ENCODE data around the gene ASXL1.

The ASXL1 gene

DNA sequence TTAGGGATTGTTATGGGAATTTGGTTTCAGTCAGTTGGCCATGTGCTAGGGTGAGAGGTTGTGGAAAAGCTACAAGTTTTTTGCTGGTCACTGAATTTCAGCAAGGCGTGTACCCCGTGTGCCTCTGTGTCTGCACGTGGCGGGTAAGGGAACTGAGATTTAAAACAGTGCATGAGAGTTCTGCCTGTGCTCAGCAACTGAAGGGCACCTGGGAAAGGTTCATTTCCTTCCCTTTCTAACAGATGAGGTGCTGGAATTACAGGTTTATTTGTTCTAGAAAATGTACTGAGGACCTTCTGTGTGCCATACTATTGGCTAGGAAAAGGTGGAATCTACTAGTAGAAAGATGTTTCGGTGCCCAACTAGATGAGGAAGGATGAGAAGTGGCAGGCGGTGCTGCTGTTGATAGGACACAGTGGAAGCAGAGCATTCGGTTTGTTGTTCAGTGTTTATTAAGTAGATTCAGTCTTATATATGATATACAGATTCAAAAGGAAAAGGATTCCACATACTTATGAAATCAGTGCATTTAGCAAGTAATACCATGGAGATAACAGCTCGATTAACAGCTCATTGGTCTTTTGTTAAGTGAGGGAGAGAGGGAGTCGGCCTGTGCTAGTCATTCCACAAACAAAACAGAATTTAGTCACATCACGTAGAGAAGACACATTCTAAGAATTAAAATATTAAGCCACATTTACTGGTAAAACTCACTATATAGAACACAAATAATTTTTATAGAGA lies 84.7 kb downstream of the ASXL1 start:
- no peak for DNase-seq

DNA sequence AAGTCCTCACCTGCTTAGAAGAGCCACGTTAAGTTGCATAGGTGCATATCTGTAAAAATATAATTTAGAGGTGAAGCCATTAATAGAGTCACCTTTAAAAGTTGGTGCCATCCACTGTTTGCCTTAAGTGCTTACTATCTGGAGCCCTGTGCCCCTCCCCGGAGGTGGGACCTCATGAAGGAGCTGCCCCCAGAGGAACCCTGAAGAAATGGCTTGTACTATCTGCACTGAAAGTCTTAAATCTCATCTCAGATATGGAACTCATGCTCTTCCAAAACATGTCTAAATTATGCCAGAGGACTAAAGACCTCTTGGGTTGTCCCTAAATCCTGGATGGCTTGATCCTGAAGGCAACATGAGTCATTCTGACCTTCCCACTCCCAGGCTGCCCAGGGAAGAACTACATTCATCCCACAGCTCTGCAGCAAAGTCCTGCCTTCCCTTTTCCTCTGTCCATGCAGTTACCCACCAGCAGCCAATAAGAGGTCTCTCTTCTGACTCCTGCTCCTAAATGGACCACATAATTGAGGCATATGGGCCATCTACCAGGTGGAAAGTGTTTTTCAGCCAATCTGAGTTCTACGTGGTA lies 85.3 kb downstream of the ASXL1 start:
- no peak for DNase-seq

DNA sequence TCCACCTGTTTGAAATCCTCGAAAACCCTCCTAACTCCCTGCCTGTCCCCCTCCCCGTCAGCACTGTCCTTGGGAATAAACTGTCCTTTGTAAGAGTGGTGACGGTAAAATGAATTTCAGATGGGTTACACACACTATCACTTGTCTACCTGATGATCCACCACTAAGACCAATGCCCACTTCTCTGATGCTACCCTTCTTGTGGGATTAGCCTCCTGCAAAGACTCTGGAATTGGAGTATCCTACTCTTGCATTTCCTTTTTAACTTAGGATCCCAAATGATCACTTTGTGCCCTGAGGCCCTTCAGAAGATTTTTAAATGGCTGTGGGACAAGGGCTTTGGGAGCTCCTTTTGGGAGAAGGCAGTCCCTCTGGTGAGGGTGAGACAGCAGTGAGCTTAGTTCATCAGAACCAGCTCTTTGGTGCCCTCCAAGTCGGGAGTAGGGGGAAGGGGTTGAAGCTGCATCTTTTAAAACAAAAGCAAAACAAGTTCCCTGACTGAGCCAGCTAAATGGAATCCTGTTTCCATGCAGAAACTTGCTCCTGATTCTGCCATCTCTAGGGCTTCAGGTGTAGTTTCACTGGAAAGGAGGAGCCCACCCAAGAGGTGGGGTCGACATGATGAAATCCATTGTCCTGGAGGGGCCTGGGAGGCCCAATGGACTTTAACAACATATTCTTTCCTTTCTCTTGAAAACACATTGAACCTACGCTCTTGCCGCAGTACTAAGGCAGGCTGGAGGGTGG lies 86.5 kb downstream of the ASXL1 start:
- no peak for DNase-seq

DNA sequence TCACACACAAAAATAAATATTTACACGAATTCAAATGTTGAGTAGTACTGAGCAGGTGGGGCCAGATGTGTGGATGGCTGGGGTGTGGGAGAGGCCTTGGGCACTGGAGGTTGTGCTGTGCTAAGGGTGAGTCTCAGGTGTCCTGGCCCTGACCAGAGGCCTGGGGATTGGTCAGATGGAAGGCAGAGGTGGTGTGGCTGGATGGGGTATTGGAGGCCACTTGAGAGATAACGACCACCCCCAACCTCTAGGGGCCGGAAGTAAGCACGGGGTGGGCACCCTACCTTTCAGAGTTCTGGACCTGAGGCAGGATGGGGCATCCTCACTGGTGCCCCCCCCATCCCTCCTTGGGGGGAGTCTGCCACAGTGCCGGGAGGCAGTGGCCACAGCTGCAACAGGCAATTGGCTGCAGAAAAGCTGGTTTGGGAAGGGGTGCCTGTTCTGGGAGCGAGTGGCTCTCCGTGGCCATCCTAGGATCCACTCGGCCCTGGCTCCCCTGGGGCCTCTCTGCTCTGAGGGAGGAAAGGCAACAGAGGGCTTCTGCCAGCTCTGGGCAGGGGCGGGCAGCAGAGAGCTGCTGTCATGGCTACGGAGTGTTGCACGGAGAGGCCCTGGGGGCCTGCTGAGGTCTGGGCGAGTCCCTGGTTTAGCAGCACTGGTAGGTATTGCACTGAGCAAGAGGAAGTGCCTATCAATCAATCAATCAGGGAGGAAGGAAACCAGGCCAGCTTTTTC lies 87.6 kb downstream of the ASXL1 start:
- DNase-seq, result peak; percentile 31

DNA sequence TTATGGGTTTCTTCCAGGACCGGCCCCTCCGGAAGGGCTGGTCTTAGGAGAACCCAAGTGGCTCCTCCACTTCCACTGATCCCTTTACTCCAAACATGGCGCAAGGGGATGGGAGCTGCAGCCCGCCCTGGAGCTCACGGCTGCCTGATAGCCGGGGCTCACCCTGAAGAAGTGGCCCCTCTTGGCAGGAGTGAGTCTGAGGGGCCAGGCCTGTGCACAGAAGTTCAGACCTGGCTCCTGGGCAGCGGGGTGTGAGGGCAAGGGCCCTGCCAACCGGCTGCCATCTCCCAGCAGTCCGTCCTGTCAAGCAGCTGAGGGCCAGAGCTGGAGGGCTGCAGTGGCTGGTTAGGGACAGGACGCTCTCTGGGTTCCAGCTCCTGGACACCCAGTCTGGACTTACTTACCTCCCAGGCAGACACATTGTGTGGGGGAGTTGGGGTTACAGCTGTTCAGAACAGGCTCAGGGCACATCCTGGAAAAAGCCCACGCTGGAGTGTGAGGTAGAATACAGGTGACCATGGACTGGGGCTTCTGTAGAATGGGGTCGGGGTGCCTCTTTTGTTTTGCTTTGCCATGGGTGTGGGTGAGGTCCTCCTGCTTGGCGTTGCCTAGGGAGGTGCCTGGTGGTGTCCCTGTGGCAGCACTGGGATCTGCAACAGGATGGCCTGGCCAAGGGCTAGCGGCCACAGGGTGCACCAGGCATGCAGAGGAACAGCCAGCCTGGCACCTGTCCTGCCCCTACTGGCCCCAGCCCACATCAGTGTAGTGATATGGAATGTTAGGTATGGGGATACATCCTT lies 88.4 kb downstream of the ASXL1 start:
- DNase-seq, result no peak

DNA sequence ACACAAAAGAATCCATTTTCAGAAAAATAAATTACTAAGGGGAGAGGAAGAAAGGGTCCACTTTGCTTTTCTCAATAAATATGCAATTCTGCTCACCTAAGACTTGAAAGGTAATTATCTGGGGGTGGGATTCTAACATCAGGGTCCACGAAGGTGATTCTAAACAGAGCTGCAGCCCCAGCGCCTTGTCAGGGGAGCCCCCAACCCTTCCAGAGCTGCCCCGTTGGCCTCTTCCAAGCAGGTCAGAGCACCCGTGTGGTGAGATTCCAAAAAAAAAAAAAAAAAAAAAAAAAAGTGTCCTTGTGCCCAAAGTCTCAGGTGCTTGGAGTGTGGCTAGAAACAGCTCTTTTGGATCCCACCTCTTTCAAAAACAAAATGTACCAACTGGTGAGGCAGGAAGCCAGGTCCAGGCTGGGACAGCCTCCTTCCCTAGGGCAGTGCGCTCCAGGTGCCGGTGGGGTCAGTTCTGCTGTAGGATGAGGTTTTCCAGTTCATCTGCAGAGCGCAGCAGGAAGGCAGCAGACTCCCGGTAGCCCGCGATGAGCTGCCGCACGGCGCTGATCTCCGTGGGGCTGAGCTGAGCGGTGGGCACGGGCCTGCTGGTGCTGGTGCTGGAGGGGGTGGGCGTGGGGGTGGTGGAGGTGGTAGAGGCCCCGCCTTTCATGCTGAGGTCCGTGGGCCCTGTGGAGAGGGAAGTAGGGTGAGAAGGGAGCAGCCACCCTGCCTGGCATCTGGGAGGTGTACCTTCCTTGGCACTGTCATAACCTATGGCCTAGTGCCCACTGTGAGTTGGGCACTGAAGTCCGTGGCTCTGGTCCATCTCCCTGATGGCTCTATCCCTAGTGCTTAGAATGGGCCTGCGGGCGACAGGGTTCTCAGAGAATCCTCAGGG lies 89.3 kb downstream of the ASXL1 start:
- DNase-seq, result no peak

DNA sequence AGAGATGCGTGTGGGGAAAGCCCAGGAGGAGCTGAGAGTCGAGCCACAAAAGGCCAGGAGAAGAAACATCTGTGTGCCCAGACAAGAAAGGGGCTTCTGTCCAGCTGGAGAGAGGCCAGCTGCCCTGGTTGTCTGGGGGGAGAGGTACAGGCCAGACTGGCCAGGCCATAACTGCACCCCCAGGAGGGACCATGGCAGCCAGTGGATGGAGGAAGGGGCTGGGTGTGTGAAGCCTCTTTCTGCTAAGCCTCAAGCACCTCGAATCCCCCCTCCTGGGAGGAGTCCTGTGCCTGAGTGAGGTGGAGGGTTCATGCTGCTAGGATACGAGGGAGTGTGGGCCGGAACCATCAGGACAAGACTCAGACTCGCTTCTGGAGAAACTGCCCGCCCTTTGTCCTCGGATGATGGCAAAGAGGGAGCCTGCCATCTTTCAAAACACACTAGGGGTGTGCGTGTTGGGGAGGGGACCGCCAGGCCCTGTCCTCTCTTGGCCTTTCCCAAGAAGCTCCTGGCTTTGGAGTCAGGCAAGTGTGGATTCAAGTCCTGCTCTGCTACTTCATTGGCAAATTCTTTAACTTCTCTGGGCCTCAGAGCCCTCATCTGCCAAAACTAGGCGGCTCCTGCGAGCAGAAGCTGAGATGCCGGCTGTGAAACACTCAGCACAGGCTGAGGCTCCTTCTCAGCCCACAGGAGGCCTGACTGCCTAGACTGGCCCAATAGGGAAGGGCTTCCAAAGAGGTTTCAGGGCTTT lies 90.3 kb downstream of the ASXL1 start:
- DNase-seq, result peak; percentile 26

DNA sequence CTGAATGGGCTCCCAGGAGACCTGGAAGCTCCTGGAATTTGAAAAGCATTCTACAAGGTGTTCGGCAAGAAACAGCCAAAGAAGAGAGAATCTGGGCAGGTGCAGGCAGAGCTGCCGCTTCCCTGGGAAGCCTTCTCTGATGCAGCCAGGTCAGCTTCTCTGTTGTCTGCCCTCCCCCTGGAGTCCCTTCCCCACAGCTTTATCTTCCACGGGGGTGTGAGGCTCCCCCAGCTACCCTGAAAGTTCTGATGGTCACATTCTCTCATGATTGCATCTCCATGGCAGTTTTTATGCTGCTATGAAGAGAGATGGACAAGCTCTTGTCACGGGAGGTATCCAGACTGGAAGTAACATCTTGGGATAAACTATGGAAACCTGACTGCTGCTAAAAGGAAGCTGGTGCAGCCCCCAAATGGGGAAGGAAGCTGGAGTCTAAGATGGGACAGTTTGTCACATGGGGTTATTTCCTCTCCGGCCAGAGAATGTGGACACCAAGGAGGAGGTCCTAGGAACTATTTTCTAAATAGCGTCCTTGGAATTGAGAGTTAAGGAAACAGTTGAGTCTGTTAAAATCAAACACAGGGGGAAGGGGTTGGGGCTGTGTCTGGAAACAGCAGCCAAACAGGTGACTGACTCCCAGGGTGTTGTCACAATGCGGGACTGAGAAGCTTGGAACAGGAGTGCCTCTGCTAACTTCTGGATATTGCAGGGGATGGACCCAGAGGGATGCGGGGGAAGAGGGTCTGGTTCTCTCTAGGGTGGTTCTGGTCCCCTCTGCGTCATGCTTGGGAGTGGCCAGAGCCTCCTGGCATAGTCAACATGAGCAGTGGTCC lies 91.1 kb downstream of the ASXL1 start:
- no peak for DNase-seq

DNA sequence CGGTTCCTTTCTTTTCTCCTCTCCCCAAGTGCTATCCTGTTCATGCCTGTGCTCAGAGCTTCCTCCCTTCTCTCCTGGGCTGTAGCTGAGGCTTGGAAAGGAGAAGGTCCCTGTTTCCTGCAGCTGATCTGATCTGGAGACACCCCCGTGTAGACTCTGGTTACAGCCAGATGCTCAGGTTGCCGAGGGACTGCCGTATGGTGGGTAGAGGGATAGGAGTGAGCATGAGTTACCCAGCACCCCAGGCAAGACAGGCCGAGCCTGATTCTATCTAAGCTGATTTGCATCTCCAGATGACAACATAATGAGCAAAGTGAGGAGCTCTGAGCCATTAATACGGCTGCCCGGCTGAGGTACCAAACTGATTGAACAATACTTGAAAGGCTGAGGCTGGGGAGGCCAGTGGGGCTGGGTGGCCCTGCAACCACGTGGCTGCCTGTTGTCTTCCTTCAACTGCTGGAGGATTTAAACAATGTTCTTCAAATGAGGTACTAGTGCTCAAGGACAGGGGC lies 91.8 kb downstream of the ASXL1 start:
- no peak for DNase-seq

DNA sequence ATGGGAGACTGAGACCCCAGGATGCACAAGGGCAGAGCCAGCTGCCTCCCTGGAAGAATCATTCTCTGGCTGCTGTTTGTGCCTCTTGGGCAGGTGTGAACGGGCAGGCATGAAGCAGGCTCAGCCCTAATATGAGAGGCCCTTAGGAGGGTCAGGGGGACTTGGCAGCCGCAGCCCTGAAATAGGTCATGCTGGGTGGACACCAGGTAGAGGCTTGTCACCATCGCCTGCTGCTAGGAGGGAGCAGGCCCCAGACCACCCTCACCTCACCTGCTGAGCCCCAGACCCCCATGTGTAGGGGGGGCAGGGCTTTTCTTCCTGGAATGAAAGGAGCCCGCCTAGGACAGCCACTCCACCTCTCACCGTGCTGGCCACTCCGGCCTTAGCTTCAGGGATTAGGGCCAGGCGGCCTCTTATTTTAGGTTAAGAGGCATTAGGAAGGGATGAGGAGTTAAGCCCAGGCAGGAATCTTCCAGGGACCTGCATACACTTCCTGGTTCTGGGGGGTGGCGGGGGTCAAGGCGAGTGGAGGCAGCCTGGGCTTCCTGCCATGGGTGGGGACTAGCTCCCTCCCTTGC lies 92.4 kb downstream of the ASXL1 start:
- no peak for DNase-seq

DNA sequence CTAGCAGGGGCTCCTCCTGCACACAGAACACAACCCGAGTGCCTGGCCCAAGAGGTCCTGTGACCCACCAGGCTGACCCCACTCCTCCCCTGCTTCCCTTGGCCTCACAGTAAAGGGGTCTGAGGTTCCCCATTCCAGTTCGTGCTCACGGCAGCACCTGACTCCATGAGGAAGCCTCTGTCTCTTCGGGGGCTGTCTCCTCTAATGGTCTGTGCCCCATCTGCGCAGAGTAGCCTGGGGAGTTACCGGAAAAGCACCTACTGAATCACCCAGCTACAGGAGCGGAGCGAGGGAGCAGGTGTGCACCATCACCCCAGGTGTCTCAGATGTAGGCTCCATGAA lies 93.2 kb downstream of the ASXL1 start:
- DNase-seq, result no peak

DNA sequence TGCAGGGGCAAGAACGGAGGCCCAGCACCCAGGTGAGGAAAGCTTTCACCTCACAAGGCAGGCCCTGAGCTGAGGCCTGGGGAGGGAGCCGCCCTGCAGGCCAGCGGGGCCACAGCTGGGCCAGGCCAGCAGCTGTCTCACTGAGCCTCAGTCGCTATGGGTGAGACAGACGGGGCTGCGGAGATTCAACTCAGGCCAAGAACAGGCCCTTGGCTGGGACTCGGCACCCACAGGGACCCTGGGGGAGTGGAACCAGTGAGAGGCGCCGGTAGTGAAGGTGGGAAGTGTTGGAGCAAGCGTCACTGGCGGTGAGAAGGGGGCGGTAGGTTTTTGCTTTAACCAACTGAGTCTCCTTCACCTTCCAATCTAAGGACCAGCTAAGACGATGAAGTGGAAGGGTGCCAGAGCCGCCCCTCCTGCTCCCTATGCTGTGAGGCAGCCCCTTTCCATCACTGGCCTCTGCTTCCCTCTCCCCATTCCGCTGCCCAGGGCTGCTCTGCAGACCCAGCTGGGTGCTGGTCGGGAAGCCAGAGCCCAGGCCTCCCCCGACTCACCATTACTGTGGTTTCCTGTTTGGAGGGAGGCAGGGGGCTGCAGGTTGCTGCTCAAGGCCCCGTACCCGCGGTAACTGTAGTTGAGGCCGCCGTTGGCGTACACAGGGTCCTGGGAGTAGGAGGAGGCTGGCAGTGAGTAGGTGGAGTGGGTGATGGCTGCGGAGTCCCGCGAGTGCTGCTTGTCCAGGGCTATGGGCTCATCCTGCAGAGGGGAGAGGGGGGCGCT lies 93.7 kb downstream of the ASXL1 start:
- no peak for DNase-seq

DNA sequence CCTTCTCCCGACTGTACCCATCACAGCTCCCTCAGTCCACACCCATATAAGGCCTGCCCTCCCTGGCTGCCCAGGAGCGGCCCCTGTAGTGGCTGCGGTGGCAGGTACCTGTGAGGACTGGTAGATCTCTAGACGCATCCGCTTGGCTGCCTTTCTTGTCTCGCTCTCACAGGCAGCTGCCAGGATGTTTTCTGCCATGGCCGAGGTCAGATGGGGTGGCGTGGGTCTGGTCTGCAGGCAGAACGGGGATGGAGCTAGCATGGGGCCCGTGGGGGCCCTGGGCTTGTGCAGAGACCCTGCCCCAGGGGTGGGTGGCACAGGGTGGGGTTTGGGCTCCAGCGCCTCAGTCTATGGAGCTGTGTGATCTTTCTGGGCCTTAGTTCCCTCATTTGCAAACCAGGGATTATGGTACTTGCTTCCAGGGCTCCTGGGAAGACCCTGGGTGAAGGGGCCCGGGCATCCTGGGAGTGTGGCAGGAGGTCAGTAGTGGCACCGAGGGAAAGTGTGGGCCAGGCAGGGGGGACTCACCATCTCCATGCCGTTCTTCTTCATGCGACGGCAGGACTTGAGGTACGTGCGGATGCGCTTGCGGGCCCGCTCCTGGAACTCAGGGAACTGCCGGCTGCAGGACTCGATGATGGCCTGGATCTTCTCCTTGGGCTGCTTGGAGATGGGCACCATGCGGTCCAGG lies 94.8 kb downstream of the ASXL1 start:
- no peak for DNase-seq

DNA sequence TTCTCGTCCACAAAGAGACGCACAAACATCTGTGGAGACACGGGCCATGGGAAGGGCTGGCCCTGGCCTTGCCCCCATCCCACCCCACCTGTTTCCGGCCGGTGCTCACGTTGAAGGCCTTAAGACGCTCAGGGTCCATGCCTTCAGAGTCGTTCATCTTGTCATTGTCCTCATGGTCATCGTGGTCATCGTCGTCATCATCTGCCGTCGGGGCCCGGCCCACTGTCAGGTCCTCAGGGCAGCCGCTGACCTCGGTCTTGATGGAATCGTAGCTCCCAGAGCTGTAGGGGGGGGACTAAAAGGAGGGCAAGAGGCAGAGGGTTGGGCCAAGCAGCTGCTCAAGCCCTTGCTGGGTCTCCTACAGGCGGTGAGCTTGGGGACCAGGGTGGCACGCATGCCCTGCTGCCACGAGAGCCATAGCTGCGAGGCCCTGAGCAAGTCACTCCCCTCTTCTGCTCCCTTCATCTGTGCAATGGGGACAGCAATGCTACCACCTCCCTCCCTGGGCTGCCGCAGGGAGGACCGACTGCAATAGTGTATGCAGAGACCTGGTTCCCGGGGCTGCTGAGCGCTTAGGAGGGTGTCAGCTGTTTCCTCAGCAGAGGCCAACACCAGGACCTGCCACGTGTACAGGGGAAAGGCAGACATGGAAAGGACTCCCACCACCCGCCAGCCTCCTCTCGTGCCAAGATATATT lies 95.5 kb downstream of the ASXL1 start:
- no peak for DNase-seq

DNA sequence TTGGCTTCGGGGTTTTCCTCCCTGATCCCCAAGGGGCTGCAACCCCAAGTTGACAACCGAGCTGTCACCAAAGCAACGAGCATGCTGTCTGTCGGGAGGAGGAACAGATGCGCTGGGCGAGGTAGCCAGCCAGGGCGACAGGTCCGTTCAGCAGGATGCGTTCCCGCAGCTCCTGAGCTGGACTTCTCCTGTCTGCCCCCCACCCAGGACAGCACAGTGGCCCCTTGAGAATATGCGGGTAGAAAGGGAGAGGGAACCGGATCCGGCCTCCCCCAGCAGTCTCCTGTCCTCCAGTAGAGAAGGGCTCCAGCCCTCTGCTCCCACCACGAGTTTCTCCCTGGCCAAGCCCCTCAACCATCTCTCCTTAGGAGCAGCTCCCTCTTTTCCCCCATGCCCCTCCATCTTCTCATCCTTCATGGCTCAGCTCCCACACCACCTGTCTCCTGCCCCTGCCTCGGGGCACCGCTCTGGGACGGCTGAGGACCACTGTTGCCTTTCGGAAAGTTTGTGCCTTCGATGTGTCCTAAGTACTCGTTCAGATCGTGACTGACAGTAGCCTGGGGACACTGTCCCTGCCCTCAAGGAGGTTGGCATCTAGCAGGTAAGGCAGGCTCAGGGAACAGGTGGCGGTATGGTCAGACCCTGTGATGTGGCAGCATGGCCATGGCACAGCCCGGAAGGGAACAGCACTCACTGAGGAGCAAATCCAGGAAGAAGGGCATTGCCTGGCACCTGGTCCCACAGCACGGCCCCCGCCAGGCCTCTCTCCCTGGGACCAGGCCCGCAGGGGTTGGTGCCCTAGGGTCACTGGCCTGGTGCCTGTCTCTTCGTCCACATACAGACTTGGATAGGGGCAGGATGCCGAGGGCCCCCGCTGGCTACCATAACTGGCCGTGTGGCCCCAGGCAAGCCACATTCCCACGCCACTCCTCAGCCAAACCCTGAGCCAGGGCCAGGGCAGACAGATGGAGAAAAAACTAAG lies 96.3 kb downstream of the ASXL1 start:
- no peak for DNase-seq

Data from midbrain (tissue), 1 donor.